ENCODE data around the gene NAPEPLD. TPM values are rescaled to one million over a fixed set of nuclear protein-coding genes. Genes with fewer than 3 reads are reported as not detected.
"Not testable (repeated sequence)": the region's sequence is repeated elsewhere in the genome, so short reads cannot be mapped to it uniquely, and the experiment has no call there.

NAPEPLD gene
- total and polyA plus RNA-seq, 9 donors: 10.8 to 17.2 (median 13.3) TPM

DNA sequence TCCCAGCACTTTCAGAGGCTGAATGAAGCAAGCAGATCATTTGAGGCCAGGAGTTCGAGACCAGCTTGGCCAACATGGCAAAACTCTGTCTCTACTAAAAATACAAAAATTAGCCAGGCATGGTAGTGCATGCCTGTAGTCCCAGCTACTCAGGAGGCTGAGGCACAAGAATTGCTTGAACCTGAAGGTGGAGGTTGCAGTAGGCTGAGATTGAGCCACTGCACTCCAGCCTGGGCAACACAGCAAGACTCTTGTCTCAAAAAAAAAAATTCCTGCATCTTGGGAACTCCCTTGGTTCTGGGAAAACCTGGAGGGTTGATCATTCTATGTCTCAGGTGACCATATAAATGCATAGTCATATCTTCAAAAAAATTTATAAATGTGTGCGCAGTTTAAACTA, 4.1 kb downstream of the NAPEPLD start:
- H3K9me3 ChIP-seq (replicated peaks; ENCODE audit: control insufficient read depth, low read depth, low read length); H3K27ac ChIP-seq (ENCODE audit: low read length); H3K4me1 ChIP-seq (ENCODE audit: control insufficient read depth, insufficient read depth, low read length); DNase-seq; H3K27me3 ChIP-seq (ENCODE audit: control insufficient read depth, insufficient read depth, low read length); H3K4me3 ChIP-seq (ENCODE audit: low read length); H3K36me3 ChIP-seq (ENCODE audit: control insufficient read depth, insufficient read depth, low read length): not testable (repeated sequence)
- WGBS (ENCODE audit: insufficient coverage): no CpG with 5 or more reads among the region's 2 CpGs

DNA sequence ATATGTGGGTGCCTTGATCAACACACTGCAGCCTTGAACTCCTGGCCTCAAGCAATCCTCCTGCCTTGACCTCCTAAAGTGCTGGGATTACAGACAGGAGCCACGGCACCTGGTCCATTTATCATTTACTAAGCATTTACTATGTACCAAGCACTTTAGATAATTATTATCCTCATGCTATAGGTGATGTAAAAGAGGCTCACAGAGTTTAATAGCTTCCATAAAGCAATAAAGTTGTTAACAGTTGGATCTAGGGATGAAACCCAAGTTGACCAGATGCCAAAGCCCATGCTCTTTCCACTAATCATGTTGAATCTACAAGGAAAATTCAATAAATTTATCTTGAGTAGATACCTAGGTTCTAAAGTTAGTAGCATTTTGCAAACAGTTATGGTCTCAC, 5.0 kb downstream of the NAPEPLD start:
- Histone ChIP-seq H3K36me3 (ENCODE audit: control insufficient read depth, insufficient read depth, low read length) (no peaks in the 10 kb centered on the region), H3K27me3 (ENCODE audit: control insufficient read depth, insufficient read depth, low read length) (no peaks in the 10 kb centered on the region), H3K27ac (ENCODE audit: low read length) (no peak overlapping the region), H3K9me3 (replicated peaks; ENCODE audit: control insufficient read depth, low read depth, low read length) (no peaks in the 10 kb centered on the region), H3K4me1 (ENCODE audit: control insufficient read depth, insufficient read depth, low read length) (peaks cover 2% of the 10 kb centered on the region), H3K4me3 (ENCODE audit: low read length) (no peak overlapping the region)
- no peak for DNase-seq
- no CpG with 5 or more reads among the region's 1 CpG for WGBS (ENCODE audit: insufficient coverage)

DNA sequence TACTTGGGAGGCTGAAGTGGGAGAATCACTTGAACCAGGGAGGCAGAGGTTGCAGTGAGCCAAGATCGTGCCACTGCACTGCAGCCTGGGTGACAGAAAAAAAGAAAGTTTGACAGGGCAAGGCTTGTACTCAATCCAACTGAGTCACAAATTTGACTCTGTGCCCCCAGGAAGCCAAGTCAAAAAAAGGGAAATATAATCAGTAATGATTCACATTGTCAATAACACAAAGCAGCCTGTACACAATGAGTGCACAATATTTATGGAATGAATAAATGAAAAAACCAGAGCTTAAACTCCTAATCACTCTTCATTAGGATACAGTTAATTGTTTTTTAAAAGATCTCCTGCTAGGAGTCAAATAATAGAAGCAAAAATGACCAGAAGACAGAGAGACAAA, 6.4 kb downstream of the NAPEPLD start:
- no peaks in the 10 kb centered on the region for H3K36me3 ChIP-seq (ENCODE audit: control insufficient read depth, insufficient read depth, low read length)
- 100% methylated on average over 1 of the region's 1 CpG for WGBS (ENCODE audit: insufficient coverage)
- H3K4me1 ChIP-seq (ENCODE audit: control insufficient read depth, insufficient read depth, low read length): peaks cover 2% of the 10 kb centered on the region
- no peak overlapping the region for H3K4me3 ChIP-seq (ENCODE audit: low read length)
- no peaks in the 10 kb centered on the region for H3K9me3 ChIP-seq (replicated peaks; ENCODE audit: control insufficient read depth, low read depth, low read length)
- no peak overlapping the region for H3K27ac ChIP-seq (ENCODE audit: low read length)
- no peak for DNase-seq
- H3K27me3 ChIP-seq (ENCODE audit: control insufficient read depth, insufficient read depth, low read length): no peaks in the 10 kb centered on the region

DNA sequence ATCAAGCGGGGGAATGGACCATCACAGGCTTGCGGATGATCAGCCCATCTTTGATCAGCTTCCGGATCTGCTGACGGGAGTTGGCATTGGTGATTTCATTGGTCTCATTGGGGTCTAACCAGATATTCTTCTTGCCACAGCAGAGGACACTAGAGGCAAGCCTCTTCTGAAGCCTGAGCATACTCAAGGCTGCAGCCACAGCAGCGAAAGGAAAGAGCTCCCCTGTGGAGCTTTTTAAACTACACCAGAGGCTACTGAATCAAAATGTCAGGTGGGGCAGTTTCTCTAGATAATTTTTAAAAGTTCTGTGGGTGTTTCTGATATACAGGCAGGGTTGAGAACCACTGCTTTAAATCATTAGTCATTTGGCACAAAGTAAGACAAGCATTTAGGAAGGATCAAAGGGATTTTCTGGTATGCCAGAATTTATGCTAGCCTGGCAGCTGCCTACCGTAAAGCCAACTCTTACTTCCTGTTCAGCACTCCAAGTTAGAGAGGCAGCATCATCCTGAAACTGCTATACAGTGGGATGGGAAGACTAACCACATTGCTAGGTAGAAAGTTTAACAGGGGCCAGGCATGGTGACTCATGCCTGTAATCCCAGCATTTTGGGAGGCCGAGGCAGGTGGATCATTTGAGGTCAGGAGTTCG, 7.0 kb downstream of the NAPEPLD start:
- H3K4me1 ChIP-seq (ENCODE audit: control insufficient read depth, insufficient read depth, low read length): peaks cover 2% of the 10 kb centered on the region
- H3K4me3 ChIP-seq (ENCODE audit: low read length): no peak overlapping the region
- no peak overlapping the region for H3K27ac ChIP-seq (ENCODE audit: low read length)
- 90% methylated on average over 5 of the region's 8 CpGs for WGBS (ENCODE audit: insufficient coverage)
- no peaks in the 10 kb centered on the region for H3K27me3 ChIP-seq (ENCODE audit: control insufficient read depth, insufficient read depth, low read length)
- DNase-seq: no peak
- H3K9me3 ChIP-seq (replicated peaks; ENCODE audit: control insufficient read depth, low read depth, low read length): no peaks in the 10 kb centered on the region
- no peaks in the 10 kb centered on the region for H3K36me3 ChIP-seq (ENCODE audit: control insufficient read depth, insufficient read depth, low read length)

DNA sequence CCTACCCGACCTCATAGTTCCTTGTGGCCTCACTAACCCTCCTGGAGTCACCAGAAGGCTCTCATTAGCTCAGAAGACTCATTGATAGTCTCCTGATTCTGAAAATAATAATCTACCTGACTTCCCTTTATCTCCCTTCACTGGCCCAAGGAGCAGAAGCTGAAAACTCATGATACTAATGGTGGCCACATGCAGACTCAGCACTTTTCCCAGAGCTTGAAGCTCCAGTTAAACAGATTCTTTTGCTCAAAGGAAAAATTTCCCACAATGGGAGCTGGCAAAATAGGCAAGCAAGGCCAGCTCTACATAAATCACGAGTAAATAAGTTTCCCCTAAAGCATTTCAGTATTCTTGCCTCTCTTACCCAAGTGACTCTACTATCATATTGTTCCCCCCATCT, 8.2 kb downstream of the NAPEPLD start:
- Histone ChIP-seq H3K4me1 (ENCODE audit: control insufficient read depth, insufficient read depth, low read length) (no peaks in the 10 kb centered on the region), H3K9me3 (replicated peaks; ENCODE audit: control insufficient read depth, low read depth, low read length) (no peaks in the 10 kb centered on the region), H3K27me3 (ENCODE audit: control insufficient read depth, insufficient read depth, low read length) (no peaks in the 10 kb centered on the region), H3K36me3 (ENCODE audit: control insufficient read depth, insufficient read depth, low read length) (no peaks in the 10 kb centered on the region), H3K4me3 (ENCODE audit: low read length) (no peak overlapping the region), H3K27ac (ENCODE audit: low read length) (no peak overlapping the region)
- DNase-seq: no peak
- WGBS (ENCODE audit: insufficient coverage): 91% methylated on average over 2 of the region's 2 CpGs

DNA sequence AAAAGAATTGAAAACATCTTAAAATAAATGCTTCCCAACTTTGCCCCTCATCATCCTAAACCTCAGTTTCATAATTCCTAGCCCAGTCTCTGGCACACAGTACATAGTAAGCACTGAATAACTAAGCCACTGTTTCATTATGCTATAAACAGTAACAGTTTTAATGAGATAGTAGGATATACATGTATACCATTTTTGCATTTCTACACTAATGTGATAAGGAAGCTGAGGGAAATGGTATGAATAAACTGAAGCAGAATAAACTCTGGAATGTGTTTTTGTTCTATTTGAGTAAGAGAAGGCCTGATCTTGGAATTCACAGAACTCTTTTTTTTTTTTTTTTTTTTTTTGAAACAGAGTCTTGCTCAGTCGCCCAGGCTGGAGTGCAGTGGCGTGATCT, 8.8 kb downstream of the NAPEPLD start:
- no CpG with 5 or more reads among the region's 2 CpGs for WGBS (ENCODE audit: insufficient coverage)
- no peaks in the 10 kb centered on the region for H3K9me3 ChIP-seq (replicated peaks; ENCODE audit: control insufficient read depth, low read depth, low read length)
- H3K4me1 ChIP-seq (ENCODE audit: control insufficient read depth, insufficient read depth, low read length): no peaks in the 10 kb centered on the region
- no peaks in the 10 kb centered on the region for H3K36me3 ChIP-seq (ENCODE audit: control insufficient read depth, insufficient read depth, low read length)
- no peaks in the 10 kb centered on the region for H3K27me3 ChIP-seq (ENCODE audit: control insufficient read depth, insufficient read depth, low read length)
- H3K27ac ChIP-seq (ENCODE audit: low read length): no peak overlapping the region
- H3K4me3 ChIP-seq (ENCODE audit: low read length): no peak overlapping the region
- DNase-seq: no peak

DNA sequence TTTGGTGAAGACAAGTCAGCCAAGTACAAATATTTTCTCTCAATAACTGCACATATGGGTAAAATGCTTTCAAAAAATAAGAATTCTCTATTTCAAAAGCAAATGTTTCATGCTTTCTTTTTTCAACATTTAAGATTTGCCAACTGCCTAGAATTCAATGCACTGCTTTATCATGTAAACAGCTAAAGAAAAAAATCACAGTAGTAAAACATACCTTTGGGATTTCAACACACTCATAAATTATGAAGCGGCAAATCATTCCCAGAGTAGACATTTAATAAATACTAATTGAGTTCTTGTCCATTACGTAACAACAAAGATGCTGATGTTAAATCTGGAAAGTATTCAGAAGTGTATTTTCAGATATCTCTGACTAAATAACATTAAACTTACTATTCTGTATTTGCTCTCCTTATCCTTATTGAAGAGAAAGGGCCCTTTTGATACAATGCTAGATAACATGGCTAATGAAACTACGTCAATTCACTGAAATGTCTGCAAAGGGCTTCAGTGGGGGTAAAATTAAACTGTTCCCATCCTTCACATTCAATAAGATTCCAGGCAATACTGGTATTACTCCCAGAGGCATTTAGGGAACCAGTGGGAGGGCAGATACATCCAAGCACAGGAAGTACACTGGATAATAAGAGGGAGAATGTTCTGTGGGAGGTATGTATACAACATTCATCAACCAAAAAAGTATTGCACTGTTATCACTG, 13.9 kb downstream of the NAPEPLD start:
- H3K9me3 ChIP-seq (replicated peaks; ENCODE audit: control insufficient read depth, low read depth, low read length): no peaks in the 10 kb centered on the region
- no peak overlapping the region for H3K27ac ChIP-seq (ENCODE audit: low read length)
- no peaks in the 10 kb centered on the region for H3K27me3 ChIP-seq (ENCODE audit: control insufficient read depth, insufficient read depth, low read length)
- H3K36me3 ChIP-seq (ENCODE audit: control insufficient read depth, insufficient read depth, low read length): no peaks in the 10 kb centered on the region
- no peak overlapping the region for H3K4me3 ChIP-seq (ENCODE audit: low read length)
- H3K4me1 ChIP-seq (ENCODE audit: control insufficient read depth, insufficient read depth, low read length): no peaks in the 10 kb centered on the region
- no peak for DNase-seq
- WGBS (ENCODE audit: insufficient coverage): no CpG with 5 or more reads among the region's 3 CpGs

DNA sequence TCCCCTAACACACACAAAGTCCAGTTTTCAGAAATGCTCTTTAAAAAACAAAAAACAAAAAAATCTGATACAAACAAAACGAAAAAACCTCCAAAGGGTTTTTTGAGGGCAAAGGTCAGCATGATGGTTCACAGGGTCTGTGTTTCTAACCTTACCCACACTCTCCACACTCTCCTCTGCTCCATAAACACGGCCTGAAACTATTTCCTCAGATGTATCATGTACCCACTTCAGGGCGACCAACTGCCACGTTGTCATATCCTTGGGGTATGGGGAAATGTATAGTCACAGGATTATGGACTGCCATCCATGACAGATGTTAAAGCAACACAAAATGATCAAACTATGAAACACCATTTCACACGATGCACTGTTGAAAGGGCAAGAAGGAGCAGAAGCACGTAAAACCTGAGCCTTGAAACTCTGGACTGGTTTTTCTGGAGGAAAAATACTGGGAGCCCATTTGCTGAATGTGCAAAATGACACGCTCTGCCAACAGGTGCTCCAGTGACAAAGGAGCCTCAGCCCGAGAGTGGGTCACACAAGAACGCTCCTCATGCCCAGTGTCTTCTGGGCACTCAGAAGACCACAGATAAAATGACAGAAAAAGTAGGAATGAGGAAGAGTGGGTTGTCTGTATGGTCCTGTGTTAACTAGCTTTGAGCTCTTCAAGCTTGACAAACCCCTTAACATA, 15.8 kb downstream of the NAPEPLD start:
- Histone ChIP-seq H3K4me3 (ENCODE audit: low read length) (no peak overlapping the region), H3K4me1 (ENCODE audit: control insufficient read depth, insufficient read depth, low read length) (no peaks in the 10 kb centered on the region), H3K27me3 (ENCODE audit: control insufficient read depth, insufficient read depth, low read length) (no peaks in the 10 kb centered on the region), H3K9me3 (replicated peaks; ENCODE audit: control insufficient read depth, low read depth, low read length) (no peaks in the 10 kb centered on the region), H3K27ac (ENCODE audit: low read length) (no peak overlapping the region), H3K36me3 (ENCODE audit: control insufficient read depth, insufficient read depth, low read length) (peaks cover 5% of the 10 kb centered on the region)
- 76% methylated on average over 5 of the region's 9 CpGs for WGBS (ENCODE audit: insufficient coverage)
- no peak for DNase-seq

DNA sequence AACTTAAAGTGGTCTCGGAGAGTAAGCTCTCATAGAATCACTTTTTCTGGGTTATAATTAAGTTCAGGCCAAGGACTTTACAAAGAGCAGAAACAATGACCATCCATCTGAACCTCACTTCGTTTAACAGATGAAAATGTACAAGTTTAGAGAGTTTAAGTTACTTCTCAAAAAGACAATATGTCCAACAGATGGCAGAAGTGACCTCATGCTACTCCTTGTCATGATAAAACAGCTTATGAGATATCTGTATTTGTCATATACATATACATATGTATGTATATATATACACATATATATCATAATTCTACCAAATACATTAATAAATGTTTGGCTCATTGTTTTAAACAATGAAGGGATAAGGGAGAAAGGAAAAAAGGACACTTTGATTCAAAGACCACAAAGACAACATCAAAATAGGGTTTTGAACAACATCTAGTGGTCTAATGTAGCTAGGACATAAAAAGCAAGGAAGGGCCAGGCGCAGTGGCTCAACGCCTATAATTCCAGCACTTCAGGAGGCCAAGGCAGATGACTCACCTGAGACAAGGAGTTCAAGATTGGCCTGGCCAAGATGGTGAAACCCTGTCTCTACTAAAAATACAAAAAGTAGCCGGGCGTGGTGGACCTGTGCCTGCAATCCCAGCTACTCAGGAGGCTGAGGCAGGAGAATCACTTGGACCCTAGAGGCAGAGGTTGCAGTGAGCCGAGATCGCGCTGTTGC, 17.8 kb downstream of the NAPEPLD start:
- H3K27ac ChIP-seq (ENCODE audit: low read length): no peak overlapping the region
- no peak for DNase-seq
- H3K4me3 ChIP-seq (ENCODE audit: low read length): no peak overlapping the region
- WGBS (ENCODE audit: insufficient coverage): 81% methylated on average over 7 of the region's 9 CpGs
- no peaks in the 10 kb centered on the region for H3K27me3 ChIP-seq (ENCODE audit: control insufficient read depth, insufficient read depth, low read length)
- no peaks in the 10 kb centered on the region for H3K9me3 ChIP-seq (replicated peaks; ENCODE audit: control insufficient read depth, low read depth, low read length)
- no peaks in the 10 kb centered on the region for H3K4me1 ChIP-seq (ENCODE audit: control insufficient read depth, insufficient read depth, low read length)
- peaks cover 18% of the 10 kb centered on the region for H3K36me3 ChIP-seq (ENCODE audit: control insufficient read depth, insufficient read depth, low read length)
